Parathyroid adenoma (tissue), 2 donors: ENCODE measurements around the gene TGFB2.

ENCODE experiments used
- H2AFZ ChIP-seq: fragments of 300-600 bp; sonication (generic); one replicate; pipeline ENCODE4 v1.7.0; 2017; ENCODE audit warnings: antibody characterized with exemption, mild to moderate bottlenecking
- H3K27ac ChIP-seq: fragments of 300-600 bp; sonication (generic); one replicate; pipeline ENCODE4 v1.7.0; 2017
- H3K27me3 ChIP-seq: fragments of 300-600 bp; sonication (generic); one replicate; pipeline ENCODE4 v1.7.0; 2017; ENCODE audit warnings: low read length; ENCODE audit not compliant: control insufficient read depth, insufficient read depth
- H3K36me3 ChIP-seq: fragments of 300-600 bp; sonication (generic); one replicate; pipeline ENCODE4 v1.7.0; 2017; ENCODE audit warnings: low read length; ENCODE audit not compliant: control insufficient read depth, insufficient read depth
- H3K4me1 ChIP-seq: fragments of 300-600 bp; sonication (generic); one replicate; pipeline ENCODE4 v1.7.0; 2017; ENCODE audit warnings: control low read depth
- H3K4me2 ChIP-seq: fragments of 300-600 bp; sonication (generic); one replicate; pipeline ENCODE4 v1.7.0; 2017; ENCODE audit warnings: low read length
- H3K4me3 ChIP-seq: fragments of 300-600 bp; sonication (generic); one replicate; pipeline ENCODE4 v1.7.0; 2017; ENCODE audit warnings: low read depth, low read length
- H3K79me2 ChIP-seq: fragments of 300-600 bp; sonication (generic); one replicate; pipeline ENCODE4 v1.7.0; 2017; ENCODE audit warnings: control low read depth
- H3K9ac ChIP-seq: fragments of 300-600 bp; sonication (generic); one replicate; pipeline ENCODE4 v1.7.0; 2017; ENCODE audit warnings: mild to moderate bottlenecking
- H3K9me3 ChIP-seq: fragments of 300-600 bp; sonication (generic); one replicate; pipeline ENCODE4 v1.7.0; 2017; ENCODE audit warnings: low read length; ENCODE audit not compliant: control insufficient read depth
- CTCF ChIP-seq: fragments of 300-600 bp; sonication (generic); IDR thresholded peaks from one replicate; pipeline ENCODE4 v1.7.0; 2017; ENCODE audit warnings: antibody characterized with exemption, mild to moderate bottlenecking
- donor health status: primary hyperparathyroidism.

The TGFB2 gene

DNA sequence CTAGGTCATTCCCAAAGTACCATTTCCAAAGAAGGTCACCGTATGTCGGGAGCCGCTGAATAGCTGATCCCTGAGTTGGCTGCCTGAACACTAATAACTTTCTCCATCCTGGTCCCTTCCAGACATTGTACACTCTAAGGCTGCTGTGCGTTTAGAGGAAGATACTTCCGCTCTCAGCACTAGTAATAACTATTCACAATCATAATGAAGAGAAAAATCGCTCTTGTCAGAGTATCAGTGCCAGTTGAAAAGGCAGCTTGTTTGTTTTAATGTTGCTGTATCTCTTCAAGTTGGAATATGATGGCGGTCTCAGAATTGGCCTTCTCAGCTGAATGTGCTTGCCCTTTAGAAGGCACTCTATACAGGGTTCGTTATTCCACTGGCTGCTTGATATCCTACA lies 43.5 kb downstream of the TGFB2 start:
- no peak overlapping the region for H2AFZ ChIP-seq
- H3K36me3 ChIP-seq, result no peaks in the 10 kb centered on the region
- no peak for TF ChIP-seq CTCF
- H3K9me3 ChIP-seq, result no peaks in the 10 kb centered on the region
- H3K4me2 ChIP-seq, result no peak overlapping the region
- H3K79me2 ChIP-seq, result no peaks in the 10 kb centered on the region
- no peaks in the 10 kb centered on the region for H3K4me1 ChIP-seq
- no peak overlapping the region for H3K4me3 ChIP-seq
- H3K27ac ChIP-seq, result no peak overlapping the region
- no peaks in the 10 kb centered on the region for H3K27me3 ChIP-seq
- H3K9ac ChIP-seq, result no peak overlapping the region

GRCh38 chr1:218390618-218391017 lies 45.5 kb downstream of the TGFB2 start:
- no peaks in the 10 kb centered on the region for H3K79me2 ChIP-seq
- H3K27me3 ChIP-seq, result no peaks in the 10 kb centered on the region
- TF ChIP-seq CTCF, result no peak
- no peak overlapping the region for H3K27ac ChIP-seq
- no peak overlapping the region for H2AFZ ChIP-seq
- H3K4me3 ChIP-seq, result no peak overlapping the region
- no peaks in the 10 kb centered on the region for H3K4me1 ChIP-seq
- no peak overlapping the region for H3K9ac ChIP-seq
- no peaks in the 10 kb centered on the region for H3K9me3 ChIP-seq
- H3K4me2 ChIP-seq, result no peak overlapping the region
- H3K36me3 ChIP-seq, result no peaks in the 10 kb centered on the region

GRCh38 chr1:218392780-218393179 lies 47.6 kb downstream of the TGFB2 start:
- H3K27ac ChIP-seq, result no peak overlapping the region
- no peak overlapping the region for H3K4me2 ChIP-seq
- H3K79me2 ChIP-seq, result no peaks in the 10 kb centered on the region
- H3K9ac ChIP-seq, result no peak overlapping the region
- TF ChIP-seq CTCF, result no peak
- no peaks in the 10 kb centered on the region for H3K27me3 ChIP-seq
- no peaks in the 10 kb centered on the region for H3K4me1 ChIP-seq
- H3K9me3 ChIP-seq, result no peaks in the 10 kb centered on the region
- no peaks in the 10 kb centered on the region for H3K36me3 ChIP-seq
- no peak overlapping the region for H2AFZ ChIP-seq
- H3K4me3 ChIP-seq, result no peak overlapping the region

DNA sequence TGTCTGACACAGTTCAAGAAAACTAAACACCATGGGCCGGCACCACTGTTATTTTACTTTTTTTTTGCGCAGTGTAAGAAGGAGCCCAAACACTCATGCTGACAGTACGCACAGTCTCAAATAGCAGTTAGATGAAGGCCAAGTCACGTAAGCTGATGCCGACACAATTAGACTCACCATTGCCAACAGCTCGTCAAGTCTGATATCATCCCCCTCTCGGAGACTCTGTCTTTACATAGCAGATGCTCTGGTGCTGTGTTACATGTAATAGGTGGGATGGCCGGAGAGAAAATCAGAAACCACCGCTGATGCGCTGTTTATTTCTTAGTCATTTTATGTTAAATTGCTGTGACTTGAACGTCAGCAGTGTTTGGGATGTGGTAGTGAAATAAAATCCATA lies 49.3 kb downstream of the TGFB2 start:
- no peaks in the 10 kb centered on the region for H3K27me3 ChIP-seq
- H2AFZ ChIP-seq, result no peak overlapping the region
- H3K4me3 ChIP-seq, result no peak overlapping the region
- no peaks in the 10 kb centered on the region for H3K79me2 ChIP-seq
- no peaks in the 10 kb centered on the region for H3K4me1 ChIP-seq
- TF ChIP-seq CTCF, result no peak
- no peaks in the 10 kb centered on the region for H3K36me3 ChIP-seq
- no peak overlapping the region for H3K4me2 ChIP-seq
- no peak overlapping the region for H3K27ac ChIP-seq
- no peak overlapping the region for H3K9ac ChIP-seq
- H3K9me3 ChIP-seq, result no peaks in the 10 kb centered on the region

GRCh38 chr1:218394989-218395388 lies 49.9 kb downstream of the TGFB2 start:
- H3K9me3 ChIP-seq, result no peaks in the 10 kb centered on the region
- no peak overlapping the region for H3K9ac ChIP-seq
- no peaks in the 10 kb centered on the region for H3K27me3 ChIP-seq
- no peaks in the 10 kb centered on the region for H3K36me3 ChIP-seq
- TF ChIP-seq CTCF, result no peak
- no peak overlapping the region for H3K27ac ChIP-seq
- H2AFZ ChIP-seq, result no peak overlapping the region
- no peak overlapping the region for H3K4me2 ChIP-seq
- H3K4me1 ChIP-seq, result no peaks in the 10 kb centered on the region
- H3K4me3 ChIP-seq, result no peak overlapping the region
- H3K79me2 ChIP-seq, result no peaks in the 10 kb centered on the region
